ENCODE measurements around the gene ISCA2. TPM values are rescaled to one million over a fixed set of nuclear protein-coding genes. Genes with fewer than 3 reads are reported as not detected.

ISCA2 gene
- polyA plus RNA-seq, 4 donors, result 23.4 to 37.4 (median 27.8) TPM

GRCh38 chr14:74462993-74463392 is 30.6 kb upstream of the ISCA2 start:
- Histone ChIP-seq H3K4me1 (ENCODE audit: control insufficient read depth in 3 of 3, insufficient read depth in 2 of 3, low read depth in 1 of 3, low read length in 2 of 3) (no peaks in the 10 kb centered on the region), H3K27ac (ENCODE audit: low read depth in 1 of 3, low read length in 2 of 3) (no peak overlapping the region), H3K9me3 (ENCODE audit: control insufficient read depth in 2 of 2, insufficient read depth in 1 of 2, low read depth in 1 of 2, low read length in 1 of 2) (no peaks in the 10 kb centered on the region), H3K4me3 (ENCODE audit: low read depth in 1 of 3, low read length in 3 of 3) (no peak overlapping the region), H3K27me3 (ENCODE audit: control insufficient read depth in 3 of 3, insufficient read depth in 3 of 3, low read length in 3 of 3) (no peaks in the 10 kb centered on the region), H3K36me3 (ENCODE audit: control insufficient read depth in 3 of 3, insufficient read depth in 2 of 3, low read depth in 1 of 3, low read length in 3 of 3) (no peaks in the 10 kb centered on the region)
- FAIRE-seq (no peak), DNase-seq (no peak)
- WGBS, 3 donors, result 92 to 95% (median 93%) methylated on average over 3 of the region's 3 CpGs

- no peak for FAIRE-seq
These were observed 29.9 kb upstream of the ISCA2 start for GRCh38 chr14:74463697-74464096.

GRCh38 chr14:74464785-74465184 is 28.8 kb upstream of the ISCA2 start:
- no peak overlapping the region for H3K27ac ChIP-seq (ENCODE audit: low read depth in 1 of 3, low read length in 2 of 3)
- no peaks in the 10 kb centered on the region for H3K36me3 ChIP-seq (ENCODE audit: control insufficient read depth in 3 of 3, insufficient read depth in 2 of 3, low read depth in 1 of 3, low read length in 3 of 3)

More at GRCh38 chr14:74463697-74464096, 29.9 kb upstream of the ISCA2 start:
- Histone ChIP-seq H3K27me3 (ENCODE audit: control insufficient read depth in 3 of 3, insufficient read depth in 3 of 3, low read length in 3 of 3) (no peaks in the 10 kb centered on the region), H3K4me1 (ENCODE audit: control insufficient read depth in 3 of 3, insufficient read depth in 2 of 3, low read depth in 1 of 3, low read length in 2 of 3) (no peaks in the 10 kb centered on the region), H3K4me3 (ENCODE audit: low read depth in 1 of 3, low read length in 3 of 3) (no peak overlapping the region), H3K9me3 (ENCODE audit: control insufficient read depth in 2 of 2, insufficient read depth in 1 of 2, low read depth in 1 of 2, low read length in 1 of 2) (no peaks in the 10 kb centered on the region), H3K27ac (ENCODE audit: low read depth in 1 of 3, low read length in 2 of 3) (no peak overlapping the region), H3K36me3 (ENCODE audit: control insufficient read depth in 3 of 3, insufficient read depth in 2 of 3, low read depth in 1 of 3, low read length in 3 of 3) (no peaks in the 10 kb centered on the region)
- 80 to 87% (median 83%) methylated on average over 5 of the region's 5 CpGs for WGBS, 3 donors
- DNase-seq, result no peak

DNA sequence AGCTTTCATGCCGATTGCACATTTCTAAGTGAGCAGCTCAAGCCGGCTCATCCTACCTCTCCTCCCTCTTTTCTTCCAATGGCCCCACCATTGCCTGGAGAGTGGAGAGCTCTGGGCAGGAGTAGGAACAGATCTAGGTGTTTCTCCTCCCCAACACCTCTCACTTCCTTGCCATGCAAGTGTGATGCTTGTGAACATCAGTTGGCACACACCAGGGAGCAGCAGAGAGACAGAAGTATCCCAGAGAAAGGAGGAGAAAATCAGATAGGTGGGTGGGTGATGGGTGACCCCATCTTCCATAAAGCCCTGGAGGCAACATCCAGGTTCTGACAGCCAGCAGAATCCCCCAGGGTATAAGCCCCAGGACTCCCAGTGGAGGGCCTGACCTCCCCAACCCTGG is 28.2 kb upstream of the ISCA2 start:
- Histone ChIP-seq H3K36me3 (ENCODE audit: control insufficient read depth in 3 of 3, insufficient read depth in 2 of 3, low read depth in 1 of 3, low read length in 3 of 3) (no peaks in the 10 kb centered on the region), H3K27ac (ENCODE audit: low read depth in 1 of 3, low read length in 2 of 3) (no peak overlapping the region), H3K27me3 (ENCODE audit: control insufficient read depth in 3 of 3, insufficient read depth in 3 of 3, low read length in 3 of 3) (no peaks in the 10 kb centered on the region), H3K4me3 (ENCODE audit: low read depth in 1 of 3, low read length in 3 of 3) (no peak overlapping the region), H3K9me3 (ENCODE audit: control insufficient read depth in 2 of 2, insufficient read depth in 1 of 2, low read depth in 1 of 2, low read length in 1 of 2) (no peaks in the 10 kb centered on the region), H3K4me1 (ENCODE audit: control insufficient read depth in 3 of 3, insufficient read depth in 2 of 3, low read depth in 1 of 3, low read length in 2 of 3) (no peaks in the 10 kb centered on the region)
- WGBS, 3 donors, result 91 to 100% (median 97%) methylated on average over 2 of the region's 2 CpGs
- no peak for DNase-seq
- no peak for FAIRE-seq

More at GRCh38 chr14:74464785-74465184, 28.8 kb upstream of the ISCA2 start:
- FAIRE-seq (no peak), DNase-seq (no peak)
- WGBS, 3 donors, result 93 to 97% (median 94%) methylated on average over 3 of the region's 3 CpGs
- Histone ChIP-seq H3K4me1 (ENCODE audit: control insufficient read depth in 3 of 3, insufficient read depth in 2 of 3, low read depth in 1 of 3, low read length in 2 of 3) (no peaks in the 10 kb centered on the region), H3K4me3 (ENCODE audit: low read depth in 1 of 3, low read length in 3 of 3) (no peak overlapping the region), H3K27me3 (ENCODE audit: control insufficient read depth in 3 of 3, insufficient read depth in 3 of 3, low read length in 3 of 3) (no peaks in the 10 kb centered on the region), H3K9me3 (ENCODE audit: control insufficient read depth in 2 of 2, insufficient read depth in 1 of 2, low read depth in 1 of 2, low read length in 1 of 2) (no peaks in the 10 kb centered on the region)

DNA sequence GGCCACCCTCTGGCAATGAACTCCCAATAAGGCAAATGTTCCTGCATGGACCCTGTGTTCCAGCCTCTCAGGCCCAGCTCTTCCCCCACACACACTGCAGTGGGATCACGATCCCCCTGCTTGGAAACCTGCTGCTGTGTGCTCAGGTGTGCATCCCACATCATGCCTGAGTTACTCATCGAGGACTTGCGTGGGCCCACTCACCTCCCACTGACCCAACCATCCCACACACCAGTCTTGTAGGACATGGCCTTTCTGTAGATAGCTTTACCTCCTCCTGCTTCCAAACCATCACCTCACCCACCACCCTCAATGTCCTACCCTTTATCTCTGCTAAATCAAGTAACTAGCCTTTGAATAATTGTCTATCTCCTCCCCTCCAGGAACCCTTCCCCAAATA is 25.1 kb upstream of the ISCA2 start:
- no peak for FAIRE-seq
- Histone ChIP-seq H3K36me3 (ENCODE audit: control insufficient read depth in 3 of 3, insufficient read depth in 2 of 3, low read depth in 1 of 3, low read length in 3 of 3) (peaks cover 0 to 3% (median 0%) of the 10 kb centered on the region in 3 donors), H3K27me3 (ENCODE audit: control insufficient read depth in 3 of 3, insufficient read depth in 3 of 3, low read length in 3 of 3) (no peaks in the 10 kb centered on the region), H3K4me3 (ENCODE audit: low read depth in 1 of 3, low read length in 3 of 3) (no peak overlapping the region), H3K27ac (ENCODE audit: low read depth in 1 of 3, low read length in 2 of 3) (no peak overlapping the region), H3K4me1 (ENCODE audit: control insufficient read depth in 3 of 3, insufficient read depth in 2 of 3, low read depth in 1 of 3, low read length in 2 of 3) (no peaks in the 10 kb centered on the region), H3K9me3 (ENCODE audit: control insufficient read depth in 2 of 2, insufficient read depth in 1 of 2, low read depth in 1 of 2, low read length in 1 of 2) (no peaks in the 10 kb centered on the region)
- 84 to 92% (median 91%) methylated on average over 3 of the region's 3 CpGs for WGBS, 3 donors
- no peak for DNase-seq

DNA sequence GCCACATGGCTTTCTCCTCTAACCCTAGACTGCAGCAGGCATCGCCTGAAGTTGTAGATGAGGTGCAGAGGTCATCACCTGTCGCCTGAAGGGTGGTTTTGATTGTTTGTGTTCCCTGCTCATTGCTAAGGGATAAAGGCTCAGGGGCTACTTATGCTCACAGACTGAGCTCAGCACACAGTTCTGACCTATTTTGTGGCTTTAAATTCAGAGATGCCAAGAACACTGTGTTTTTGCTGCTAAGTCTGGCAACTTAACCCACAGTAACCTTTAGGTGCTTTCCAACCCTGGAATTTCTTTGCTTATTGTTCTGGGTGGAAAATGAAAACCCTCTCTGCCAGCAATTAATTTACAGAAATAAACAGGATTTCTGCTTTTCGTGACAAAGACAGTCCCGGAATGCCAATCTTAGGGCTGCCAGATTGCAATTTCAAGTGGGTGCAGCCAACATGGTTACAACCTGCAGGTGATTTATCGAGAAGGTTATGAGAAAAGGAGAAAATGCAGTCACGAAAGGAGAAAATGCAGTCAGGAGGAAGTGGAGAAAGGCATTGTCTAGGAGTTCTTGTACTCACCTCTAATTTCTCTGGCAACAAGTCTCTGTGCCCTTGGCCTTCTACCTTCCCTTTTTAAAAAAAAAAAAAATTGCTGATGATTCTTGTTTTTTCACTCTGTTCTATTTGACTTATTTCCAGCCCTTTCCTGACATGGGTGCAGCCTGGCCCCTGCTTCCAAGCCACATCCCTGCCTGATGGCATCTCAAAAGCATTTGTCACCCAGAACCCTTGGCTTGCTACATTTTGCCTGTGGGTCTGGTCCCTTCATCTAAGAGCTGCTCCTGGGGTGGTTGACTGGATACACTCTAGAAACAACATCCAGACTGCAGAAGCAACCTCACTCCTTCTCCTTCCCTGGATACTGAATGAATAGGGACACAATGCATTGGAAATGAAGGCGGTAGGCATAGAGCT is 23.7 kb upstream of the ISCA2 start:
- DNase-seq, result no peak
- no peak overlapping the region for H3K4me3 ChIP-seq (ENCODE audit: low read depth in 1 of 3, low read length in 3 of 3)
- H3K36me3 ChIP-seq (ENCODE audit: control insufficient read depth in 3 of 3, insufficient read depth in 2 of 3, low read depth in 1 of 3, low read length in 3 of 3), result peaks cover 0 to 9% (median 4%) of the 10 kb centered on the region in 3 donors
- no peak overlapping the region for H3K27ac ChIP-seq (ENCODE audit: low read depth in 1 of 3, low read length in 2 of 3)
- no peaks in the 10 kb centered on the region for H3K27me3 ChIP-seq (ENCODE audit: control insufficient read depth in 3 of 3, insufficient read depth in 3 of 3, low read length in 3 of 3)
- no peak for FAIRE-seq
- no peaks in the 10 kb centered on the region for H3K9me3 ChIP-seq (ENCODE audit: control insufficient read depth in 2 of 2, insufficient read depth in 1 of 2, low read depth in 1 of 2, low read length in 1 of 2)
- 73 to 81% (median 81%) methylated on average over 7 of the region's 7 CpGs for WGBS, 3 donors
- H3K4me1 ChIP-seq (ENCODE audit: control insufficient read depth in 3 of 3, insufficient read depth in 2 of 3, low read depth in 1 of 3, low read length in 2 of 3), result no peaks in the 10 kb centered on the region

GRCh38 chr14:74472601-74473000 is 21.0 kb upstream of the ISCA2 start:
- Histone ChIP-seq H3K9me3 (ENCODE audit: control insufficient read depth in 2 of 2, insufficient read depth in 1 of 2, low read depth in 1 of 2, low read length in 1 of 2) (no peaks in the 10 kb centered on the region), H3K36me3 (ENCODE audit: control insufficient read depth in 3 of 3, insufficient read depth in 2 of 3, low read depth in 1 of 3, low read length in 3 of 3) (peaks cover 0 to 17% (median 4%) of the 10 kb centered on the region in 3 donors), H3K4me3 (ENCODE audit: low read depth in 1 of 3, low read length in 3 of 3) (no peak overlapping the region), H3K4me1 (ENCODE audit: control insufficient read depth in 3 of 3, insufficient read depth in 2 of 3, low read depth in 1 of 3, low read length in 2 of 3) (no peaks in the 10 kb centered on the region), H3K27ac (ENCODE audit: low read depth in 1 of 3, low read length in 2 of 3) (no peak overlapping the region), H3K27me3 (ENCODE audit: control insufficient read depth in 3 of 3, insufficient read depth in 3 of 3, low read length in 3 of 3) (no peaks in the 10 kb centered on the region)
- WGBS, 3 donors, result 80 to 94% (median 88%) methylated on average over 2 of the region's 2 CpGs
- no peak for DNase-seq
- FAIRE-seq, result no peak

DNA sequence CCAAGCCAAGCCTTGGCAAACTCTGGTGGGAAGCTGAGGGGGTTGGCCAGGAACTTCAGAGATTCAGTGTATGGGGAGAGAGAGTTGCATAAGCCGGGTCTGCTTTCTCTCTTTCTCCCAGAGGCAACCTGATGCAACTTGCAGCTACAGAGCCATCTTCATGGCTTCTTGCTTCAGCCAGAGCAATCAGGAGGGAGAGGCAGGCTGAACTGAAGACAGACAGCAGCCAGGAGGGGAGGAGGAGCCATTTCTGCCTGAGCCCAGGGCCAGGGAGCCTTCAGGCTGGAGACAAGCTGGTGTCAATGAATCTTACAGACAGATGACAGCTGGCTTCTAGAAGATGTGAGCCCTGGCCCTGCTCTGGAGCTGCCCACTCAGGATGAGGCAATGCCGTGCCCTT is 19.2 kb upstream of the ISCA2 start:
- peaks cover 0 to 20% (median 4%) of the 10 kb centered on the region in 3 donors for H3K36me3 ChIP-seq (ENCODE audit: control insufficient read depth in 3 of 3, insufficient read depth in 2 of 3, low read depth in 1 of 3, low read length in 3 of 3)
- no peak overlapping the region for H3K4me3 ChIP-seq (ENCODE audit: low read depth in 1 of 3, low read length in 3 of 3)
- no peaks in the 10 kb centered on the region for H3K4me1 ChIP-seq (ENCODE audit: control insufficient read depth in 3 of 3, insufficient read depth in 2 of 3, low read depth in 1 of 3, low read length in 2 of 3)
- H3K27ac ChIP-seq (ENCODE audit: low read depth in 1 of 3, low read length in 2 of 3), result no peak overlapping the region
- DNase-seq (no peak), FAIRE-seq (no peak)
- H3K9me3 ChIP-seq (ENCODE audit: control insufficient read depth in 2 of 2, insufficient read depth in 1 of 2, low read depth in 1 of 2, low read length in 1 of 2), result no peaks in the 10 kb centered on the region
- 80 to 97% (median 88%) methylated on average over 2 of the region's 2 CpGs for WGBS, 3 donors
- H3K27me3 ChIP-seq (ENCODE audit: control insufficient read depth in 3 of 3, insufficient read depth in 3 of 3, low read length in 3 of 3), result no peaks in the 10 kb centered on the region
